Activated naive CD8-positive, alpha-beta T cell treated with anti-CD3 and anti-CD28 coated beads for 36 hours (primary cell): ENCODE measurements around the gene TMC3. TPM values are rescaled to one million over a fixed set of nuclear protein-coding genes. Genes with fewer than 3 reads are reported as not detected.

Source experiments
- DNase-seq: peaks from one replicate; pipeline ENCODE4 v3.0.0; 2021
- H3K27ac Mint-ChIP-seq: one replicate; pipeline ENCODE4 v1.8.0; 2022; ENCODE audit warnings: mild to moderate bottlenecking, moderate library complexity, mixed read lengths
- H3K27me3 Mint-ChIP-seq: one replicate; pipeline ENCODE4 v1.8.0; 2022; ENCODE audit warnings: mild to moderate bottlenecking, mixed read lengths
- H3K36me3 Mint-ChIP-seq: one replicate; pipeline ENCODE4 v1.8.0; 2021; ENCODE audit warnings: mild to moderate bottlenecking, mixed read lengths
- H3K4me1 Mint-ChIP-seq: one replicate; pipeline ENCODE4 v1.8.0; 2021; ENCODE audit warnings: mixed read lengths
- H3K4me3 Mint-ChIP-seq: one replicate; pipeline ENCODE4 v1.8.0; 2022; ENCODE audit warnings: mild to moderate bottlenecking, moderate library complexity, mixed read lengths
- H3K9me3 Mint-ChIP-seq: one replicate; pipeline ENCODE4 v1.8.0; 2022; ENCODE audit warnings: mixed read lengths
- total RNA-seq, 2 experiments: library from RNA; stranded (reverse); gene quantifications; one replicate each; pipeline ENCODE4 v1.2.3, GENCODE V29; 2021

The TMC3 gene
- total RNA-seq, 2 experiments from 2014 or later: not detected

DNA sequence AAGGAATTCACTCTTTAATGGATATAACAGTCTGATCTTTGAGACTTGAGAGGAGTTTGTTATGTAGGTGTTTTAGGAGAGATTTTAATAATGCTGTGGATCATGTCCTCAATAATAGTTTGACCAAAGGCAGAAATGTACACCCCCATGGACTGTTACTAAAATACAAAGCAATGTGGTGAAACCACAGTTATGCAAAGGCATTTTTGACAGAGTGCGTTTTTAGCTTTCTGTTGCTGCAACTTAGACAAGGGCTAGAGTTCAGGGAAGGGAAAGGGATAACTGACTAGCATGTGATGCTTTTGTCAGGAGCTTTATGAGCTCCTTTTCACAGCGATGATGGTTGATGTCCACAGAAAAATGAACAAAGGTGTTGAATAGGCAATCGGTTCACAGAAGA is 46.5 kb downstream of the TMC3 start:
- Mint-ChIP-seq H3K27ac (no peak overlapping the region), H3K4me3 (no peak overlapping the region), H3K4me1 (peaks cover 30% of the 10 kb centered on the region), H3K36me3 (no peaks in the 10 kb centered on the region), H3K9me3 (no peaks in the 10 kb centered on the region), H3K27me3 (no peaks in the 10 kb centered on the region)
- no peak for DNase-seq

DNA sequence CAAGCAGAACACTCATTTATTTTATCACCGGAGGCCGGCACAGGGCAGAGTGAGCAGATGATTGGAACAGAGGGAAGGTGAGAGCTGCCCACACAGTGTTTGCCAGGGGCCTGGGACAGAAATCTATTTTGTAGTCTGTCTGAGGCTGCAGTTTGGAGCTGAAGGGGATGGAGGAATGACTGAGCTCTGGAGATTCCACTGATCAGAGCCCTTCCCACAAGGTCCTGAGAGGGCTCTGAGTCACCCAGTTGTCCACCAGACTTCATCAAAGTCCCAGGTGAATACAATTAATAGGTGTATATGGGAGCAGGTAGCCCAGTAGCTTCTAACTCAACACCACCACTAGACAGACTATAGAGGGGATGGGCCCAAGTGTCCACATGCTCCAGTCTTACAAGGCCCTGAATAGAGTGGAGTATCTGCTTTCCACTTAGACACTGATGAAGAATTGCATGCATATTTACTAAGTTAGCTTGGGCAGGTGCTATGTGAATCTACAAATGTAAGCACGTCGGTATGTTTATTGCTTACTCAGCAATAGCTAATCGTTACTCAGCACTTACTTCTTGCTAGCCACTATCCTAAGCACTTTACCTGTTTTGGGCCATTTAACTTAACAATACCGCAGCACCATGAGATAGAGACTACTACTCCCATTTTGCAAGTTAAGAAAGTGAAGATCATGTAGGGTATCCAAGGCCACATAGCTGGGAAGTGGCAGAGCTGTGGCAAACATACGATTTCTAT is 47.4 kb downstream of the TMC3 start:
- H3K27ac Mint-ChIP-seq: no peak overlapping the region
- no peak overlapping the region for H3K4me3 Mint-ChIP-seq

DNA sequence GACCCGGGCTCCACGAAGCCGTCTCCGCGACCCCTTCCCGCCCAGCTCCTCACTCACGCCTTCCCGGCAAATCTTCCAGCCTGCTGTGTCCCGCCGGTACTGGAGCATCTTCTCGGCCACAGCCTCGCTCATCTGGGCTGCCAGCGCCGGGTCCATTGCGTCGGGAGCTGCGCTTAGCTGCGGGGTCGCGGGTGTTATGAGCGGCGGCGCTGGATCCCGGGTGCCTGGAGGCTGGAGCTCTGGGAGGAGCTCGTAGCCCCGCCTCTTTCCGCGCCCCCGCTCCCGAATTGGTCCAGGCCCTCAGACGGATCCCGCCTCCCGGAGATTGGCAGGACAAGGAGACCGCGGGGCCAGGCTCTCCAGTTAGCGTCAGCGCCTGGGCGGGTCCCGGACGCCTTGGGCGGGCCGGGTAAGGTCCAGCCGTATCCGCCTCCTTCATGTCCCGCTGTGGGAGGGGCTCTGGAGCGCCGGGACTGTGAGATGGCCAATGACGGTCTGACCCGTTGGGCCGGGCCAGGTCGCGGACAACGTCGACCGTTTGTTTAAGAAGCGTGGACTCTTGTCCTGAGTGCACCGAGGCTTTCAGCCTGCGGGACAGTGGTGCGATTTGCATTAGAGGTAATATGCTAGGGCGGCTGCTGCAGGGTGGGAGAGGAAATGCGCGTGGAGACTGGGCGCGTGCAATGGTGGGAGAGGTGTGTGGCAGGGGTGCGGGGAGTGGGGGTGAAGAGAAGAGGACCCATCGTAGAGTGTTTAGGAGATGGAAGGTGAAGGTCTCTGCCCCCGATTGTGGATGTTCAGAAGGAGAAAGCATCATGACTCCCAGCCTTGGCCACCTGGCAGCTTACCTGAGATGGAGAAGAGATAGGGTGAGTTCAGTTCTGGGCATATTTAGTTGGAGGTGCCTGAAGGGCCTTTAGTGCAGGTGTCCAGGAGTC is 49.8 kb downstream of the TMC3 start, which contains the start of gene STARD5:
STARD5 (minus strand) TSS at position 198 of the 938 bp plus-strand sequence; CDS start at position 156, 42 bp downstream.
- DNase-seq: peak; percentile 98
- Mint-ChIP-seq H3K27me3 (no peaks in the 10 kb centered on the region), H3K36me3 (peaks cover 2% of the 10 kb centered on the region), H3K27ac (peak within 1 kb of the TSS; percentile 93), H3K4me1 (peaks cover 36% of the 10 kb centered on the region), H3K9me3 (no peaks in the 10 kb centered on the region), H3K4me3 (peak within 1 kb of the TSS; percentile 97)

More for the DNA sequence above, 47.4 kb downstream of the TMC3 start:
- no peak for DNase-seq
- H3K9me3 Mint-ChIP-seq: no peaks in the 10 kb centered on the region
- H3K36me3 Mint-ChIP-seq: no peaks in the 10 kb centered on the region
- H3K4me1 Mint-ChIP-seq: peaks cover 38% of the 10 kb centered on the region
- H3K27me3 Mint-ChIP-seq: no peaks in the 10 kb centered on the region

DNA sequence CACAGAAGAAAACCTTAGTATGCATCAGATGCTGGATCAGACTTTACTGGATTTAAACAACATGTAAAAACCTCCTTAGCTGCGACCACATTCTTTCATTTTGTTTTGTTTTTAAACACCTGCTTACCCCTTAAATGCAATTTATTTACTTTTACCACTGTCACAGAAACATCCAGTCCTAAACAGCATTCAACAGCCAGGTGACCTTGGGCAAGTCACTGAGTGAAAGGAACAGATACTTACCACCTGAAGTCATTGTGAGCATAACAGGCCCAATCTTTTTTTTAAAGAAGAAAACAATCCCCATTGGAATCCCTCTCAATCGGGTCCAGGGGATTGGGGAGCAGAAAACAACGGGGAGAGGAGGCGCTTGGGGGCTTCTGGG is 50.5 kb downstream of the TMC3 start:
- peaks cover 3% of the 10 kb centered on the region for H3K36me3 Mint-ChIP-seq
- H3K27ac Mint-ChIP-seq: peak overlapping the region; percentile 80
- no peaks in the 10 kb centered on the region for H3K9me3 Mint-ChIP-seq
- no peaks in the 10 kb centered on the region for H3K27me3 Mint-ChIP-seq
- peak overlapping the region; percentile 97 for H3K4me3 Mint-ChIP-seq
- DNase-seq: no peak
- H3K4me1 Mint-ChIP-seq: peaks cover 36% of the 10 kb centered on the region

DNA sequence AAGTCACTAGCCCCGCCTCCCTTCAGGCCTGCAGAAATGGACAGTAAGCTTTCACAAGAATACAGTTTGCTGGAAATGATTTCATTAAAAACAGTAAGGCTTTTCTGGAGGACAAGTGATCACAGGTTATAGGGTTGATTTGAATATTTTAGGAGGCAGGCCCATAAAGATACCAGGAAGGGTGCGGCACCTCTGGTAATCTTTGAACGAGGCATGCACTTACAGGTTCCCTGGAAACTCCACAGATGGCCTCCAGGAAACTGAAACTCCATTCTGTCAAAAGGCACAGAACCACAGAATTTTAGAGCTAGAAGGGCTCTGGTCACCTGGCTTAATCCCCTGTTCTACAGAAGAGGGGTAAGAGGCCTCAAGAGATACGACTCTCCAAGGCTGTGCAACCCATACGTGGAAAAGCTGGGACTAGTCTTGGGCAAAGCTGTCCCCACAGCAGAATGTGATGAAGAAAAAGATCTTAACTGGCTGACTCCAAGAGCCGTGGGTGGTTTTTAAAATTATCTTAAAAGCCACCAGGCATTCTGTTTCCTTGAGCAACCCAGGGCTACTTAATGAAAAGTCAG is 51.2 kb downstream of the TMC3 start:
- H3K27ac Mint-ChIP-seq: no peak overlapping the region
- H3K36me3 Mint-ChIP-seq: peaks cover 7% of the 10 kb centered on the region
- H3K4me3 Mint-ChIP-seq: peak overlapping the region; percentile 64
- no peaks in the 10 kb centered on the region for H3K27me3 Mint-ChIP-seq
- no peak for DNase-seq
- peaks cover 36% of the 10 kb centered on the region for H3K4me1 Mint-ChIP-seq
- H3K9me3 Mint-ChIP-seq: no peaks in the 10 kb centered on the region

DNA sequence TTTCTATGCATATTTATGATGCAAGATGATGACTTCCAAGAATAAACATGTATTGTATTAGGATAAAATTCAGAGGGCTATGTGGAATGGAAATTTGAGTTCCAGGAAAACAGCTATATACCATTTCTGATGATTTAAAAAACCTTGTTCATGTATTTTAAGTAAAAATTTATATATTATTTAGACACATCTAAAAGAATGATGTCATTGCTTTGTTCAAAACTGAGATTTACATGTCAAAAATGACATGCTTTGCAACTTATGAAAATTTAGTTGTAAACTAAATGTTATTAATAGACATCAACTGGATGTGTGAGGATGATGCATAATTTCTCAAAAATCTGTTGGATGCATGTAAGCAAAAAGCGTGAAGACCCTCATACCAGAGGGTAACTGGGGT is 52.3 kb downstream of the TMC3 start:
- Mint-ChIP-seq H3K27ac (no peak overlapping the region), H3K27me3 (no peaks in the 10 kb centered on the region), H3K4me3 (no peak overlapping the region), H3K36me3 (peaks cover 8% of the 10 kb centered on the region), H3K4me1 (peaks cover 30% of the 10 kb centered on the region), H3K9me3 (no peaks in the 10 kb centered on the region)
- DNase-seq: no peak

DNA sequence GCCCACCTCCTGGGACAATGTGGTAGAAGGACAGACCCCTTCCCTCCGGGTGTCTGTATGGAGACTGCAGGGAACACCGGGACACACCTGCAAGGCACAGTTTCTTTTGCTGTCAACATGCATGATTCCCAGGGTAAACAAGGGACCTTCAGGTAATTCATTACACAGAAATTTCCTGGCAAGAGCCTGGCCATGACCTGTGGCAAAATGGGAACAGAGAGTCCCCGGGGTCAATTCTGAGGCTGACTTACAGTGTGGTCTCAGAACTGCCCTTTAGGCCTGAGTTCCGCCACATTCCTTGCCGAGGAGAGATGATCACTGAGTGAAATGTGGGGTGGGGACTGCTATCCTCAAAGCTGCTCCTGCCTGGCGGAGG is 56.4 kb downstream of the TMC3 start:
- H3K36me3 Mint-ChIP-seq: peaks cover 33% of the 10 kb centered on the region
- no peak for DNase-seq
- no peak overlapping the region for H3K4me3 Mint-ChIP-seq
- peak overlapping the region; percentile 14 for H3K27ac Mint-ChIP-seq
- peaks cover 37% of the 10 kb centered on the region for H3K4me1 Mint-ChIP-seq
- no peaks in the 10 kb centered on the region for H3K9me3 Mint-ChIP-seq
- H3K27me3 Mint-ChIP-seq: no peaks in the 10 kb centered on the region

DNA sequence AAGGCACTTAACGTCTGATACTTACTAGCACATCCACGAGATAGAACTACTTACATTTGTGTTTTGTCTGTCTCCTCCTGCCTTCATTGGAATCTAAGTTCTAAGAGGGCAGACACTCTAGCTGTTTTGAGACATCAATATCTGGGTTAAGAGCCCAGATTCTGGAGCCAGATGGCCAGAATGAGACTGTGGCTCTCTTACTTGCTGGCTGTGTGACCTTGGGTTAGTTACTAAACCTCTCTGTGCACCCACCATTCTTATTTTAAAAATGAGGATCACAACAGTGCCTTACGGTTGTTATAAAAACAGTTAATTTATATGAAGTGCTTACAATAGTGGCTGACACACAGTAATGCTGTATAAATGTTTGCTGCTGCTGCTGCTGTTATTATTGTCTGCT is 57.7 kb downstream of the TMC3 start:
- DNase-seq: no peak
- Mint-ChIP-seq H3K4me1 (peaks cover 41% of the 10 kb centered on the region), H3K4me3 (no peak overlapping the region), H3K27ac (peak overlapping the region; percentile 70), H3K27me3 (no peaks in the 10 kb centered on the region), H3K9me3 (no peaks in the 10 kb centered on the region), H3K36me3 (peaks cover 46% of the 10 kb centered on the region)

DNA sequence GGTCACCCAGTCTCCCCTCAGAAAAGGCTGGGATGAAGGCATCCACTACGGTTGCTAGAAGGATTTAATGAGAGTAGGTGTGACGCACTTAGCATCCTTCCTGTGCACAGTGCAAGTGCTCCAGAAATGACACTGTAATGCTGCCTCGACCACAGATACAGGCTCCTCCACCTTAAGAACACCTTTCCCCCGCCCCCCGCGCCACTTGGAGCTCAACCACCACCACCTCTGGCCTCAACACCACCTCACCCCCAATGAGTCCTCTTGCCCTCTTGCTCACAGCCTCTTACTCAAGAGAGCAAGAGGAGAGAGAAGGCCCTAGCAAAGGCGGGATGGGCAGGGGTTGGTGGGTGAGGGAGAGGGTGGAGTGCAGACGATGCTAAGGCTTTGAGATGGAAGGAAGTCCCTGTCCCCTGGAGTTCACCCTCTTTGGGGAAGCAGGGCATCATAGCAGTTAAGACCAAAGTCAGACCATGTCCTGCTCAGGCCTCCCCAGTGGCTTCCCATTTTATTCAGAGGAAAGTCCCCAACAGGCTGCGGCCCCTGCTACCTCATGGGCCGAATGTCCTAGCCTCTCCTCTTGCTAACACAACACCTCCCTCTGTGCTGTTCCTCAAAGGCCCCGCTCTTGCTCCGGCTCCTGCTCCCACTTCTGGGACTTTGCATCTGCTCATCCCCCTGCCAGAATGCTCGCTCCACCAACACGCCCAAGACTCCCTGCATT is 58.4 kb downstream of the TMC3 start:
- Mint-ChIP-seq H3K9me3 (no peaks in the 10 kb centered on the region), H3K4me1 (peaks cover 47% of the 10 kb centered on the region), H3K36me3 (peaks cover 53% of the 10 kb centered on the region), H3K27ac (peak overlapping the region; percentile 70), H3K27me3 (no peaks in the 10 kb centered on the region), H3K4me3 (no peak overlapping the region)
- DNase-seq: no peak

DNA sequence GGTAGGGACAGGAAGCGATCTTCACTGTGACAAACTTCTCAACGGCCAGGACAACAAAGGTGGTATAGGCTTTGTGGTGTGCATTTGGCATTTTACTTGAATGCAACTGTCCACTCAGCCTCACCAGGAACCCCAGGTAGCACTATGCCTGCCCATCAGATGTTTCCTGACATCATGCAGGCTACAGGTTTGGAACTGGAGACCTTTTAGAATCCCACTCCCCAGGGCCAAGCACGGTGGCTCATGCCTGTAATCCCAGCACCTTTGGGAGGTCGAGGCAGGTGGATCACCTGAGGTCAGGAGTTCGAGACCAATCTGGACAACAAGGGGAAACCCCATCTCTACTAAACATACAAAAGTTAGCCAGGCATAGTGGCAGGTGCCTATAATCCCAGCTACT is 59.6 kb downstream of the TMC3 start:
- H3K4me1 Mint-ChIP-seq: peaks cover 57% of the 10 kb centered on the region
- no peak overlapping the region for H3K4me3 Mint-ChIP-seq
- no peak for DNase-seq
- H3K36me3 Mint-ChIP-seq: peaks cover 64% of the 10 kb centered on the region
- peak overlapping the region; percentile 27 for H3K27ac Mint-ChIP-seq
- H3K27me3 Mint-ChIP-seq: no peaks in the 10 kb centered on the region
- H3K9me3 Mint-ChIP-seq: no peaks in the 10 kb centered on the region

DNA sequence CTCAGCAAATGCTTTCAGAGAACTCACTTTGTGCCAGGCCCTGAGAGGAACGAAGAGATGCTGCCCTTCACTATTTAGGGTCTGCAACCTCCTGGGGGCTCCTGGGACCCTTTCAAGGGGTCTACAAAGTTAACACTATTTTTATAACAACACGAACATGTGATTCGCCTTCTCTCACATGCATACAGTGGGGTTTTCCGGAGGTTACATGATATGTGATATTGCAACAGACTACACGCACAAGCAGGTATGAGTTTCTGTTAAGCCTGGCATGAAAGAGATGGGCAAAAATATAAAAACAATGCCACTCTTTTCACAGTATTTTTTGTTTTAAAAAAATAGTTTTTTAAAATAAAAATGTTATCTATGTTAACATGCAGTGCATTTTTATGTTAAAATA is 60.3 kb downstream of the TMC3 start:
- H3K27ac Mint-ChIP-seq: peak overlapping the region; percentile 65
- no peaks in the 10 kb centered on the region for H3K27me3 Mint-ChIP-seq
- peaks cover 61% of the 10 kb centered on the region for H3K4me1 Mint-ChIP-seq
- peaks cover 71% of the 10 kb centered on the region for H3K36me3 Mint-ChIP-seq
- no peaks in the 10 kb centered on the region for H3K9me3 Mint-ChIP-seq
- no peak for DNase-seq
- no peak overlapping the region for H3K4me3 Mint-ChIP-seq

DNA sequence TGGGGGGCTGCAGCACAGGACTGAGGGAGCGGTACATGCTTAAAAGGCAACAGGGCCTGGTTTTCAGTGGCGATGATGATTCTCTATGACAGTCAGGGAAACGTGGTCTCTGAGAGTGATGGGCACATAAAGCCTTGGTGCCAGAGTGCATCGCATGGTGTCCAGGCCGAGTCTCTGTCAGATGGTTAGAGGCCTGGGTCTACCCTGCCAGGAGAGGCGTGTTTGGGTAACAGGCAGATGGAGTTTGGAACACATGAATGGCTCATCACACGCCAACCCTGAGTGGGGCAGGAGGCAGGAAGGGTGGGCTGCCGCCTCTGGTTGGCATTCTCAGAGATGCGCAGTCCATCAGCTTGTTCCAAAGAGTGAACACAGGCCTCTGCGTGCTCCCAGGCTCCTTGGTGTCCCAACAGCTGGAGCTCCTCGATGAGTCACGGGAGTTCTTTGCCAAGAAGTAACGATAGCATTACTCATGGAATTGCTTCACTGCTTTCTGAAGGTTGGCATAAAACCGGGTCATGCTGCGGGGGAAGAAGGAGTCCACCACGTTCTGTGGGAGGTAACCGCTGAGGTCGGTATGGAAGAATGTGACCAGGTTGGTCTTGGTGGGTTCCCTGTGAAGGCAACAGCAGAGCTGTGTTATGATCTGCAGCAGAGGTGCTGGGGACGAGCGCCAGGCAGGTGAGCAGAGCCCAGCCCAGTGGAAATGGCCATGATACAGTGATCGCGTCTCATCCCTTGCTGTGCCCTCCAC is 61.0 kb downstream of the TMC3 start:
- Mint-ChIP-seq H3K4me1 (peaks cover 64% of the 10 kb centered on the region), H3K27ac (peak overlapping the region; percentile 65), H3K36me3 (peaks cover 72% of the 10 kb centered on the region), H3K4me3 (no peak overlapping the region), H3K9me3 (peaks cover 1% of the 10 kb centered on the region), H3K27me3 (no peaks in the 10 kb centered on the region)
- no peak for DNase-seq

DNA sequence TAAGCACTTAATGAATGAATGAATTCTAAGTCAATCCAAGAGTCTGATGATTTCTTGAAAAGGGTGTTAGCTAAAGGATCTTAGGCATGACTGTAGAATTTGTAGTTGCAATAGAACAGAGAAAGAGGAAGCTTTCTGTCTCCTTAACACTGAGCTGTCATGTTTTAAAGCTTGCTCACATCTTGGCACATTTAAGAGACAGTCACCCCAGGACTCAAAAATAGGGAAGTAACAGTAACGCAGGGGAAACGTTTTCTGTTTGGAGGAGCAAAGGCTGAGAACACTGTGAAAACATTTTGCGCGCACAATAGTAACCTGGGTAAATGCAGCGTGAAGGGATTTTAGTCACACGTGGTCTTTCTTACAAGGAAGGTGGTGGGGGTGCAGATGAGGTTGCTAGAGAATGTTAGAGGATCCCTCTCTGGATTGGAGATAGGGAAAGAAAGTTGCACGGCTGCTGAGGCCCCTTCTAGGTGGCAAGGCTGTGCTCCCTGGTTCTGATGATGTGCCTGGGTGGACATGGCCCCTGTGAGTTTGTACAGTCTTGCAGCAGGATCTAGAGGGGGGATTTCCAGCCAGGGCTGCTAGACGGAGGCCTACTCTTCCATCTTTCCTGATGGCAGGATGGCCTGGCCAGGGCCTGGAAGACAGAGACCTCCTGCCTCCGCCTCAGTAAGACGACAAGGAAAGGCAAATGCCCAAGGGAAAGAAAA is 62.1 kb downstream of the TMC3 start:
- no peak for DNase-seq
- Mint-ChIP-seq H3K4me1 (peaks cover 69% of the 10 kb centered on the region), H3K9me3 (peaks cover 1% of the 10 kb centered on the region), H3K27ac (peak overlapping the region; percentile 65), H3K4me3 (no peak overlapping the region), H3K36me3 (peaks cover 81% of the 10 kb centered on the region), H3K27me3 (no peaks in the 10 kb centered on the region)
